HG03469 (cell line): ENCODE measurements around the gene CHSY3.
"Not testable (repeated sequence)": the region's sequence is repeated elsewhere in the genome, so short reads cannot be mapped to it uniquely, and the experiment has no call there.

Experiments
- ATAC-seq: cut with Tn5 transposase; IDR thresholded peaks from one replicate; pipeline ENCODE4 v1.9.1; 2021; ENCODE audit warnings: mild to moderate bottlenecking, moderate library complexity, moderate number of reproducible peaks; ENCODE audit not compliant: unreplicated experiment

Gene CHSY3

DNA sequence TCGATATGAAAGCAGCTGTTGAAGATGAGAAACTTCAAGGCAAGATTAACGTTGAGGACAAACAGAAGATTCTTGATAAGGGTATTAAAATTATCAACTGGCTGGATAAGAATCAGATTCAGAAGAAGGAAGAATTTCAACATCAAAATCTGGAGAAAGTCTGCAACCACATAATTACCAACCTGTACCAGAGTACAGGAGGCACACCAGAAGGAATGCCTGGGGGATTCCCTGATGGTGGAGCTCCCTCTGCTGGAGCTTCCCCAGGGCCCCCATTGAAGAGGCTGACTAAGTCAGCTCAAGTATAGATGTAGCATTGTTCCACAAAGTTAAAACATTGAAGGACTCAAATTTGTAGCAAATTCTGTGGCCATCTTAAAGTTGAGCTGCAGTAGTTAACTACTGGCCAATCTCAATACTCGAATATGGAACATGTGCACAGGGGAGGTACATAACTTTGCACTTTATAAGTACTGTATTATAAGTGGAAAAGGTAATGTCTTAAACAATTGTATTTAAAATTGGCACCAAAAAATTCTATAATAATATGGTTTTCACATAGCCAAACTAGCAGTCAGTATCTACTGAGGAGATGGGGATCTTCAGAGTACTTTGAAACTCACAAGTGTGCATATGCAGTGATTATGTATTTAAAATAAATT is 237.5 kb downstream of the CHSY3 start:
- no peak for ATAC-seq

DNA sequence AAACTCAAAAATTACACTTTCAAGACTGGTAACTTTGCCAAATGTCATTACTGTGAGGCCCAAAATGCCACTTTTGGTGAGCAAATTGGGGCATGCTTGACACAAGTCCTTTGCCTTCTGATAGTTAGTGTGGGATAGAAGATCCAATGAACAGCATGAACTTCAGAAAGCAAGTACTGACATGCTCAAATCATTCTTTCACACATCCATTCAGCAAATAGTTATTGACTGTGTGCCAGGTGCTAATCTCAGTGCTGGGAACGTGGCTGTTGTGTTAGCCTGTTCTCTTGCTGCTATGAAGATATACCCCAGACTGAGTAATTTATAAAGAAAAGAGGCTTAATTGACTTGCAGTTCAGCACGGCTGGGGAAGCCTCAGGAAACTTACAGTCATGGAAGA is 247.0 kb downstream of the CHSY3 start:
- no peak for ATAC-seq

DNA sequence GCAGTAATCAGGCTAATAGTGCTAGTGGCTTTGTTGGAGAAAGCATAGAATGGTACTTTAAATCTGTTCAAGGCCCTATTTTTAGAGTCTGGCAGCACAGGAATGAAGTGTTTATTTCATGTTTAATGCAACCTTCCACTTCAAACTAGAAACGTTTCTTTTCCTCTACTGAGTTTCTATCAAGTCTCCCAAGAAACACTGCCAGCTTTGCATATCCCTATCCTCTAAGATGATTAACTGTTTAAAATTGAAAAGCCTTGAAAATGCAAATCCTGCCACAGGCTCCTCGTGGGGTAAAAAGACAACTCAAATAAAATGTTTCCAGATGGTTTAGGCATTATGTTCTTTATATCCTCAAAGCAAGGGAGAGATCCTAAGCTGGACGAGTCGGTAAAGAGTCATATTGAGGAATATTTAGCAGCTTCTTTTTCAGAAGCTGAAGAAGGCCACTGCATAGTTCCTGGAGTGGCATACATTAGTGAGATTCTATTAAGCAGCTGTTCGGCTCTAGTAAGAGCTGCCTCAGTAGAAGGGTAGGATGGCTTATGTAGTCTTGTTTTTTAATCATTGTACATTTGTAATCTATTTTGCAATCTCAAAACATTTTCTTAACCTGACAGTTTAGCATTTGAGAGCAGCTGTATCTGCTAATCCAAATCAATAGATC is 251.2 kb downstream of the CHSY3 start:
- ATAC-seq, result no peak

DNA sequence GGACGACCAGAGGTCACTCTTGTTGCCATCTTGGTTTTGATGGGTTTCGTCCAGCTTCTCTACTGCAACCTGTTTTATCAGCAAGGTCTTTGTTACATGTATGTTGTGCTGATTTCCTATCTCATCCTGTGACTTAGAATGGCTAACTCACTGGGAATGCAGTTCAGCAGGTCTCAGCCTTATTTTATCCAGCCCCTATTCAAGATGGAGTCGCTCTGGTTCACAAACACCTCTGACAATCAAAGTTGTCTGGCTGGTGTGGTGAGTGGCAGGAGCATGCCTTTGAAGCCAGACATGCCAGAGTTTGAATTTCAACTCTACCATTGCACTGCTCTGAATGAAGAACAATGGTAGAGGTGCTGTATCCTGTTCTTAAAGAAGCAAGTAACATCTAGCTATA is 253.8 kb downstream of the CHSY3 start:
- ATAC-seq, result no peak

DNA sequence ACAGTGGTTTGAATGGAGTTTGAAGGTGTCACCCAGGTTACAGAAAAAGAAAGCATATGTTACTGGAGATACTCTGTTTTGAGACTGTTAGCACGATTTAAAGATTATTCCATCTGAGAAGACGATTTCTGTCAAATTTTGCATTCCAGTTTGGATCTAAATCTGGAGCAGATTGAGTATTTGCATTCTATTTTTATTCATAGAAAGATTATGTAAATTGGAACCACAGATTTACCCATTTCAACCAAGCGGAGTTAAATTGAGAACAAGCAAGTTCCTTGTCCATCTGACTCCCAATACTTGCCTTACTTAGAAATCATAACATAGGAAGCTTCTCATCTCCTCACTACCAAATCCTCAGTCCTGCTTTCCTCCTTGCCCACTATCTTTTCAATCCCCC is 255.7 kb downstream of the CHSY3 start:
- no peak for ATAC-seq

DNA sequence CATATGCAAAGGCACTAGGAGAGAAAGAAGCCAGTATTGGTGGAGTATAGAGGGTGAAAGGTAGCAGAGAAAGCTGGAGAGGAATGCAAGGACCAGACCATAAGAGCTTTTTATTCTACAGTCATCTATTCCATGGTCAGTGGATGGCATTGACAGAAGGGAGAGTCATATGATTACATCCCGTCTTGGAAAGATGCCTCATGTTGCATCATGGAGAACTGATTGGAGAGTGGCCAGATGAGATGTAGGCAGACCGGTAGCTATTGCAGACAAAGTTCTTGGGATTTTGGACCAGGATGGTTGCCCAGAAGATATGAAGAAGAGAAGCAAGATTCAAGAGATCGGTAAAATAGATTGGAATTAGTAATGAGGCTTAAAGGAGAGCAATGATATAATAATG is 260.7 kb downstream of the CHSY3 start:
- no peak for ATAC-seq

DNA sequence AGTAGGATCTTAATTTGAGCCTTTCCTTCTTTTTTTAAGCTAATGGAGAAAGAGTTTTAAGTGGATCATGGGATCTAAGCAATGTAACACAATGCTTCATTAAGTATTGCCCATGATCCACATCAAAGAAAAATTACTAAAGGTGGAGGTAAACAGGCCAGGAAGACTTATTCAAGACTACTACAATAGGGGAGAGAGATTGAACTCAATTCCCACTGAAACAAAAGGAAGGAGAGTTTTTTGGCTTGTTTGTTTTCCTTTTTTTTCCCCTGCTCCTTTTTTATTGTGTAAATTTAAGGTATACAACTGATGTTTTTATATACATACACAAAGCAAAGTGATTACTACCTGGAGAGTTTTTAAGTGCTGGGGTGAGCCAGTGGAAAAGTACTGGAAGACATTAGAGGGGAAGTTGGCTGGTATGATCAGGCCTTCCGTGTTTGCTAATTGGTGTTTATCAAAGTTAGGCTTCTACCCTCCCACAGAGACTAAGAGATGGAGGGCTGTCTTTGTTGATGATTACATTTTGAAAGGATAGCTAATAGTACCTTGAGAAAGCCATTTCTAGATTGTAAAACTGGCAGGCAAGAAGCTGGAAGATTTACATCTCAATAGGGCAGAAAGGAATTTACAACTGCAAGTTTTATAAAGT is 262.7 kb downstream of the CHSY3 start:
- no peak for ATAC-seq

DNA sequence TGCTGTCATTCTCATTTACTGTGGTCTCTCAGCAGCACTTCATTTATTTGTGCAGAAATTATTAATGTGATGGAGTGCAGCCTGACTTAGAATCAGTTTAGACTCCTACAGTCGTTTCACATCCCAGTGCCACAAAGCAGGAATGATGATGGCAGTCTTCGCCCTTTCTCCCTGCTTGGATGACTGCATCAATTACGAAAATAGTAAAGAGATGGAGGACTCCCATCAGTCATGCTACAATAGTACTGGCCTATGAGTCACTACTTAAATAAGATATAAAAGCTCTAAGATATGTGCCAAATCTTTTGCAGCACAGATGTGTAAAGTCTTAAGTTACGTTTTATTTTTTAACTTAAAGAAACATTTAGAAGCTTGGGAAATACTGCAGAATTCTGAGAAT is 263.9 kb downstream of the CHSY3 start:
- no peak for ATAC-seq

DNA sequence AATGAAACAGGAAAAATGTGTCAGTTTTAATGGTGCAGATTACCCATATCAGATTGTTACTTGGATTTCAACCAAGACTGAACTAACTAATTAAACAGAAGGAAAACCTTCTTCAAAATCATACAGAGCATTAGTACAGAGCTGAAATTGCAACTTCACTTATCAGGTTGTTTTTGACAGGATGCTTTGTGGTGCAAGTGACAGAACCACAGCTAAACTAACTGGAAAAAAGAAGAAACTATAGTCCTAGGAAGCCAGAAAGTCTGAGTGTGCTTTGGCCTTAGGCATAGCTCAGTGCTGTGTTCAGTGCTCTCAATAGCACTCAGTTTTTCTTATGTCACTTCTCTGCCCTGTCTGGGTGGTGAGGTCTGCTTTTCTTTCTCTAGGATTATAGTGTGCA is 267.4 kb downstream of the CHSY3 start:
- ATAC-seq, result no peak

DNA sequence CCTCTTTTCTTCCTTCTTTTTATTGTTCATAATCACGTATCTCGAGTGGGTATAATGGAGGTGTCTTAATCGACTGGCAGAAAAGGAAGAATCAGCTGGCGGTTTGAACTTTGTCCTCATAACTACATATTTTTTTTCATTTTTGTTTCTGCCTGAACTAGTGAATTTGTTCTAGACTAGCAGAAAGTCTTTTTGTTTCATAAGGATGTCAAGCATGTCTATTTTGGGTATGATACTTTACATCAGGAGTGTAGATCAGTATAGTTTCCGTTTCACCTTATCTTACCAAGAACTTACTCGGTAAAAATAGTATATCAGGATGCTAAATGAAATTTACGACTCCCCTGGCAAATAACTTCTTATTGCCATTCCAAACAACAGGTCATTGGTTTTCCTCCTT is 278.9 kb downstream of the CHSY3 start:
- ATAC-seq, result no peak

DNA sequence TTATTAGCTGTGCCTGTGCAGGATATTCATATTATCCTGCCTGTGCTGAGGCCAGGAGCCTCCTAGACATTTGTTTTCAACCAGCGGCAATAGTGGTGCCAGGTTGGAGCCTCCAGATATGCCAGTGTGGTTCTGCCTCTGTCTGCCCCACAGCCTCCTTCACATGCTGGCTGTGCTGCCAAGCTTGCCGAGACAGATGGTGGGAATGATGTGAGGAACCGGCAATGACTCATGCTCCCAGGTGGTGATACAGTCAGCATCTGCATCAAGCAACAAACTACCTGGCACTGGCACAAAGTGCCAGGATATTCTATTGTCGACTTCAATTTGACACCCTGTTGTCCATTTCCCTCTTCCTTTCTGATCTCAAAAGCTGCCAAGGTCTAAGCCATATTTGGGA is 285.7 kb downstream of the CHSY3 start:
- no peak for ATAC-seq

DNA sequence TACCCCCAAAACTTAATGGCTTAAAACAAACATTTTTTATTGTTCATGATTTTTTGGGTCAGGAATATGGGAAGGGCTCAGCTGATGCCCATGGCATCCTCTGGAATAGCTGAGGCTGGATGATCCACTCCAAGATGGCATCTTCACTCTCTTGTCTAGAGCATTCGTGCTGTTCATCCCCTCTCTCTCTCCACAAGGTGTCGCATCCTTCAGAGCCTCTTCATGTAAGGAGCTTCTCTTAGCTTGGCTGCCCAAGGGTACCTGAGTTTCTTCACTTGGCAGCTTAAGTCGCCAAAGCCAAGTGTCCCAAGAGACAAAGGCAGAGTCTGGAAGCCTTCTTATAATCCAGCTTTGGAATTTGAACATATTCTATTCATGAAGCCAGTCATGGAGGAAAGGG is 294.7 kb downstream of the CHSY3 start:
- no peak for ATAC-seq

DNA sequence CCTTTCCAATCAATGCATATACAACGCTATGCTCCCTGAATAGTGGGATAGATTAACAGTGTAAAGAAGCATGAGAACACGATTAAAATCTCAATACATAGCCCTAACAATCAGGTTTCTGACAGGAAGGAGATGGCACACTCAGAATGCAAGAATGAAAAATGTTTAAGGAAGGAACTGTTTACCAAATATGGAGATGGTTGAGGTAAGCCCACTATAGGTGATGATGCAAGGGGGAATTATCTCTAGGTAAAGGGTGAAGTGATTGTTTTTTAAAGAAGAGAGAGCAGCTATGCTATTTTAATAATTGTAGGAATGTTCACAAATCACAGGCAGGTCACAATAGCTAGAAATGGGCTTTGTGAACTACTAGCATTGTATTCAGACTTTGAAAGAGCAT is 302.4 kb downstream of the CHSY3 start:
- no peak for ATAC-seq

DNA sequence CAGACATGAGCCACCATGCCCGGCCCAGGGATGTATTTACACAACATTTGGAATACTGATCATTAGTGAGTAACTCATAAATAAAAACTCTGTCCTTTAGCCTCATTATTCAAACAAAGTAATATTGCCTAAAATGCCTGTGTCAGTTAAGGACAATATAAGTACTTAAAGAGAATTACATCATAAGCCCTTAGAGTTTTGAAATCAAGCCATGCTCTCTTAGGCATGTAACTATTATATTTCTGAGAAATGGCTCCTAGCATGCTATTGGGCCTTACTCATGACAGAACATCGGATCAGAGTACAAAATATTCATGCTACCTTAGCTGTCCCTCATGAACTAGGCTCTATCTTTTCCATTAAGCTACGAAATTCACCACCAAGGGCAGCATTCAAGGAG is 309.3 kb downstream of the CHSY3 start:
- ATAC-seq, result no peak

DNA sequence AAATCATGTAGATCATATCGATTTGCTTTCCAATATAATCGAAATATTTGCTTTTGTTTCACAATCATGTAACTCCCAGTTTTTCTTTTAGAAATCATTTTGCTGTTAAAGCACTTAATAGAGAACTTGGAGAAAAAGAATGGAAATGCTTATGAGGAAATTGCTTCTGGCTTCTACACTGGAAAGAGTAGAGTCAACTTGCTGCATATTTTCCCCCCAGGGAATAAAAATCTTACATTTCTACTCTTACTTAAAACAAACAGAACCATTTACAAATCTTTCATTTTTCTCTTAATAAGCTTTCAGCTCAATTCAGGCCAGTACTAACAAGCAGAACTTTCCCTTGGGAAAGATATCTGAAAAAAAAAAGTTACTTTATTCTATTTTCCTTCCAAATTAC is 312.0 kb downstream of the CHSY3 start:
- no peak for ATAC-seq

DNA sequence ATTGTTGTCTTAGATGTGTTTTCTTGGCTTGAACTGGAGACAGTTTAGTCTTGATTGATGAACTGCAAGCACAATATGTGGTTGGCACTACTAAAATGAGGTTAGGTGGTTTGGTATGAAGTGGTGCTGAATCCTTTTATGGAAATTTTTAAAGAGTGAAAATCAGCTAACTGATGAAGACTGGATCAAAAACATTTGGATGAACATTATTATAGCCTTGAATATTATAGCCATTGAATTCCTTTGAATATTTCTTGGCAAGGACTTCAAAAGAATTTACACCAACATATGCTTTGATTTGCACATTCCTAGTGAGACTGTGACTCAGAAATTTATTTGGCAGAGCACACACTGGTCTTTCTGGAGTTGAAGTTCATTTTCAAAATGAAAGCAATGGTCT is 318.3 kb downstream of the CHSY3 start:
- ATAC-seq, result no peak

DNA sequence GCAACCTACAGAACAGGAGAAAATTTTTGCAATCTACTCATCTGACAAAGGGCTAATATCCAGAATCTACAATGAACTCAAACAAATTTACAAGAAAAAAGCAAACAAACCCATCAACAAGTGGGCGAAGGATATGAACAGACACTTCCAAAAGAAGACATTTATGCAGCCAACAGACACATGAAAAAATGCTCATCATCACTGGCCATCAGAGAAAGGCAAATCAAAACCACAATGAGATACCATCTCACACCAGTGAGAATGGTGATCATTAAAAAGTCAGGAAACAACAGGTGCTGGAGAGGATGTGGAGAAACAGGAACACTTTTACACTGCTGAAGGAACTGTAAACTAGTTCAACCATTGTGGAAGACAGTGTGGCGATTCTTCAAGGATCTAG is 322.3 kb downstream of the CHSY3 start:
- not testable (repeated sequence) for ATAC-seq

DNA sequence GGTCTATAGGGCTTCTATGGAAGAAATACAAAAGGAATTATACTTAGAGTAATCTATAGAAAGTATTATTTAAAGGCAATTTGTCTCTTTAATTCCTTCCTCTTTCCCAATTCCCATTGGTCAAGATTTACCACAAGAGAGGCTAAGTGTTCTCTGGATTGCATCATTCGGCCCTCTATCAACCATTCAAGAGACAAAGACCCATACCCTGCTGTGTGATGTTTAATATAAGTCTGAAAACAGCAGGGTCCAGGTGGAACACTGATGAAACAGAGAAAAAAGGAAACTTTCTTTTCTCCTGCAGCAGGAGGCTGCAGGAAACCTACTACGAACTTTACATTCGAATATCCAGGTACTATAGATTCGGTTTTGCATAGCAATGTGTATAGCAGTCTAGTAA is 323.4 kb downstream of the CHSY3 start:
- no peak for ATAC-seq

DNA sequence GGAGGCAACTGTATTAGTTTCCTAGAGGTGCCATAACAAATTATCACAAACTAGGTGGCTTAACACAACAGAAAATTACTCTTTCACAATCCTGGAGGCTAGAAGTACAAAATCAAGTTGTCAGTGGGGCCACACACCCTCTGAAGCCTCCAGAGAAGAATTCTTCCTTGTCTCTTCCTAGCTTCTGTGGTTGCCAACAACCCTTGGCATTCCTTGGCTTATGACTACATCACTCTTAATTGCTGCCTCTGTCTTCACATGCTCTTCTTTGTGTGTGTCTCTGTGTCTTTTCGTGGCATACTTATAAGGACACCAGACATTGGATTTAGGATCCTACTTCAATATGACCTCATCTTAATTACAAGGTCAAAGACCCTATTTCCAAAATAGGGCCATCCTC is 327.5 kb downstream of the CHSY3 start:
- no peak for ATAC-seq

DNA sequence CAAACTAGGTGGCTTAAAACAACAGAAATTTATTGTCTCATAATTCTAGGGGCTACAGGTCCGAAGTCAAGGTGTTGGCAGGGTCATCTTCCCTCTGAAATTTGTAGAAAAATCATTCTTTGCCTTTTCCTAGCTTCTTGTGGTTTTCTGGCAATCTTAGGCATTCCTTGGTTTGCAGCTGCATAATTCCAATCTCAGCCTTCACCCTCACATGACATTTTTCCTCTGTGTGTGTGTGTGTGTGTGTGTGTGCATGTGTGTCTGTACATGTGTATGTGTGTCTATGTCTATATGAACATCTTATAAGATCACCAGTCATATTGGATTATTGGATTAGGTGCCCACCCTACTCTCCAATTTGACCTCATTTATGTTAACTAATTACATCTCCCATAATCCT is 330.6 kb downstream of the CHSY3 start:
- ATAC-seq, result no peak
